ENCODE data around the gene CDH12. TPM values are rescaled to one million over a fixed set of nuclear protein-coding genes. Genes with fewer than 3 reads are reported as not detected.
"Not testable (repeated sequence)": the region's sequence is repeated elsewhere in the genome, so short reads cannot be mapped to it uniquely, and the experiment has no call there.

CDH12 gene
- total and polyA plus RNA-seq, 4 donors: 0.02 to 0.33 (median 0.17) TPM; not detected in 1

- TF ChIP-seq RXRA (IDR thresholded peaks at IDR 0.05): no peak
- no peak for TF ChIP-seq JUND (IDR thresholded peaks at IDR 0.05)
- no peak for TF ChIP-seq MAX (IDR thresholded peaks at IDR 0.05)
- no peak overlapping the region for H3K9ac ChIP-seq (ENCODE audit: low read depth in 1 of 2, low read length in 2 of 2)
- DNase-seq (ENCODE audit: low spot score): no peak
- H3K27me3 ChIP-seq (ENCODE audit: control insufficient read depth in 4 of 4, insufficient read depth in 4 of 4, low read length in 3 of 4): no peaks in the 10 kb centered on the region
- no peak overlapping the region for H3K27ac ChIP-seq (ENCODE audit: low read depth in 1 of 2, low read length in 2 of 2)
- no peaks in the 10 kb centered on the region for H3K9me3 ChIP-seq (ENCODE audit: control insufficient read depth in 4 of 4, low read length in 3 of 4)
- no peaks in the 10 kb centered on the region for H3K36me3 ChIP-seq (ENCODE audit: control insufficient read depth in 4 of 4, insufficient read depth in 3 of 4, low read depth in 1 of 4, low read length in 3 of 4)
- H3K4me1 ChIP-seq (ENCODE audit: control insufficient read depth in 4 of 4, insufficient read depth in 4 of 4, low read length in 3 of 4): no peaks in the 10 kb centered on the region
- 67% methylated on average over 1 of the region's 1 CpG for WGBS
- H3K4me3 ChIP-seq (ENCODE audit: low read depth in 1 of 3, low read length in 3 of 3): no peak overlapping the region
These were observed 575.0 kb downstream of the CDH12 start for GRCh38 chr5:22278164-22278563.

- Histone ChIP-seq H3K9ac (ENCODE audit: low read depth in 1 of 2, low read length in 2 of 2) (no peak overlapping the region), H3K36me3 (ENCODE audit: control insufficient read depth in 4 of 4, insufficient read depth in 3 of 4, low read depth in 1 of 4, low read length in 3 of 4) (no peaks in the 10 kb centered on the region), H3K27me3 (ENCODE audit: control insufficient read depth in 4 of 4, insufficient read depth in 4 of 4, low read length in 3 of 4) (no peaks in the 10 kb centered on the region), H3K4me1 (ENCODE audit: control insufficient read depth in 4 of 4, insufficient read depth in 4 of 4, low read length in 3 of 4) (no peaks in the 10 kb centered on the region), H3K4me3 (ENCODE audit: low read depth in 1 of 3, low read length in 3 of 3) (no peak overlapping the region), H3K27ac (ENCODE audit: low read depth in 1 of 2, low read length in 2 of 2) (no peak overlapping the region), H3K9me3 (ENCODE audit: control insufficient read depth in 4 of 4, low read length in 3 of 4) (no peaks in the 10 kb centered on the region)
- no peak for TF ChIP-seq NR2F2 (IDR thresholded peaks at IDR 0.05)
- no peak for TF ChIP-seq HNF4G (IDR thresholded peaks at IDR 0.05)
- no peak for TF ChIP-seq HNF4A (conservative IDR thresholded peaks at IDR 0.05)
- TF ChIP-seq FOXA2 (IDR thresholded peaks at IDR 0.05): no peak
- TF ChIP-seq ZBTB33 (IDR thresholded peaks at IDR 0.05): no peak
- no peak for TF ChIP-seq REST (IDR thresholded peaks at IDR 0.05)
- no peak for TF ChIP-seq MAX (IDR thresholded peaks at IDR 0.05)
- TF ChIP-seq GABPA (IDR thresholded peaks at IDR 0.05 in 1 of 2, conservative IDR thresholded peaks at IDR 0.05 in 1 of 2): no peak
- TF ChIP-seq EGR1 (IDR thresholded peaks at IDR 0.05; ENCODE audit: low read depth in 2 of 2): no peak
- TF ChIP-seq RXRA (IDR thresholded peaks at IDR 0.05): no peak
- no peak for TF ChIP-seq YY1 (IDR thresholded peaks at IDR 0.05)
- 56% methylated on average over 4 of the region's 4 CpGs for WGBS
- no peak for DNase-seq (ENCODE audit: low spot score)
These were observed 576.1 kb downstream of the CDH12 start for GRCh38 chr5:22277006-22277405.

GRCh38 chr5:22265855-22266254 lies 587.3 kb downstream of the CDH12 start:
- H3K4me1 ChIP-seq (ENCODE audit: control insufficient read depth in 4 of 4, insufficient read depth in 4 of 4, low read length in 3 of 4); H3K36me3 ChIP-seq (ENCODE audit: control insufficient read depth in 4 of 4, insufficient read depth in 3 of 4, low read depth in 1 of 4, low read length in 3 of 4); H3K9me3 ChIP-seq (ENCODE audit: control insufficient read depth in 4 of 4, low read length in 3 of 4); H3K9ac ChIP-seq (ENCODE audit: low read depth in 1 of 2, low read length in 2 of 2); H3K4me3 ChIP-seq (ENCODE audit: low read depth in 1 of 3, low read length in 3 of 3); H3K27me3 ChIP-seq (ENCODE audit: control insufficient read depth in 4 of 4, insufficient read depth in 4 of 4, low read length in 3 of 4); DNase-seq (ENCODE audit: low spot score); H3K27ac ChIP-seq (ENCODE audit: low read depth in 1 of 2, low read length in 2 of 2): not testable (repeated sequence)
- 86% methylated on average over 7 of the region's 7 CpGs for WGBS
